Measurements from ENCODE around the gene ARHGAP10.
A peak's percentile ranks its signal among the peaks of the same experiment; 100 is the strongest.
"Not testable (repeated sequence)": the region's sequence is repeated elsewhere in the genome, so short reads cannot be mapped to it uniquely, and the experiment has no call there.

Gene ARHGAP10

GRCh38 chr4:148068065-148068911, 336.4 kb downstream of the ARHGAP10 start:
- no peak for DNase-seq (ENCODE audit: low spot score)

- no peak for DNase-seq (ENCODE audit: low spot score)
These were observed 337.4 kb downstream of the ARHGAP10 start for GRCh38 chr4:148069086-148069894.

DNA sequence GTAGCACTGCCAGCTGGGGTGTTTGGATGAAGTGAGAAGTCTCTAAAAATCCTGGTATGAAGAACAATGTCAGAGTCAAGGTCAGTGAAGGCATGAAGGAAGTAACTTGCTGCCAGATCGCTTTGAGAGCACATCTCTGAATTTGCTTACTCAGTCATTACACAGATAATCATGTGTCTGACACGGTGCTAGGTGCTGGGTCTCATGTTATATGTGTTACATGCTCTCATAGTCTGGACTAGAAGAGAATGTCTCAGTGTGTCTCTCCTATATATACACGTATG, 337.9 kb downstream of the ARHGAP10 start:
- no peak for DNase-seq (ENCODE audit: low spot score)

- no peak for DNase-seq (ENCODE audit: low spot score)
These were observed 339.1 kb downstream of the ARHGAP10 start for GRCh38 chr4:148071009-148071408.

GRCh38 chr4:148072789-148073188, 340.9 kb downstream of the ARHGAP10 start:
- DNase-seq (ENCODE audit: low spot score) = no peak

GRCh38 chr4:148073349-148073748, 341.5 kb downstream of the ARHGAP10 start:
- no peak for DNase-seq (ENCODE audit: low spot score)

GRCh38 chr4:148074462-148074861, 342.6 kb downstream of the ARHGAP10 start:
- no peak for DNase-seq (ENCODE audit: low spot score)

GRCh38 chr4:148075438-148075837, 343.6 kb downstream of the ARHGAP10 start:
- no peak for DNase-seq (ENCODE audit: low spot score)

- no peak for DNase-seq (ENCODE audit: low spot score)
These were observed 345.1 kb downstream of the ARHGAP10 start for GRCh38 chr4:148076964-148077363.

DNA sequence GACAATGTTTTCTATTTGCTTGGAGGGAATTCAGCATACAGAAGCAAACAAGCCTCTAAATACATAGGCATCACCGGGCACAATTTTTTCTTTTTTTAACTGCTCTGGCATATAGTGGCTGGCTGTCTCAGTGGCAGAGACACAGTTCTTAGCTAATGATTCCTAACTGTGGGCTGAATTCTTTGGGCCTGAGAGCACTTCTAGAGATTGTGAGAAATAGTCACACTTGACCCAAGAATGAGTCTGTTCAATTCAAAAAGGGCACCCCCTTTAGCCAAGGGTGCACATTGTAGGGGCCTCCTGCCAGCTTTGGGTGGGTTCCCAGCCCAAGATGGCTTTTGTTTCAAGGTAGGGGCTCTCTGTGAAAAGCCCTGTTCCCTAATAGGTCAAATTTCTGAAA, 345.7 kb downstream of the ARHGAP10 start:
- DNase-seq (ENCODE audit: low spot score) = no peak

- no peak for DNase-seq (ENCODE audit: low spot score)
These were observed 346.2 kb downstream of the ARHGAP10 start for GRCh38 chr4:148078061-148078460.

- DNase-seq (ENCODE audit: low spot score) = no peak
These were observed 348.1 kb downstream of the ARHGAP10 start for GRCh38 chr4:148079961-148080360.

- no peak for DNase-seq (ENCODE audit: low spot score)
These were observed 349.4 kb downstream of the ARHGAP10 start for GRCh38 chr4:148081267-148081666.

GRCh38 chr4:148081745-148082144, 349.9 kb downstream of the ARHGAP10 start:
- DNase-seq (ENCODE audit: low spot score) = no peak

DNA sequence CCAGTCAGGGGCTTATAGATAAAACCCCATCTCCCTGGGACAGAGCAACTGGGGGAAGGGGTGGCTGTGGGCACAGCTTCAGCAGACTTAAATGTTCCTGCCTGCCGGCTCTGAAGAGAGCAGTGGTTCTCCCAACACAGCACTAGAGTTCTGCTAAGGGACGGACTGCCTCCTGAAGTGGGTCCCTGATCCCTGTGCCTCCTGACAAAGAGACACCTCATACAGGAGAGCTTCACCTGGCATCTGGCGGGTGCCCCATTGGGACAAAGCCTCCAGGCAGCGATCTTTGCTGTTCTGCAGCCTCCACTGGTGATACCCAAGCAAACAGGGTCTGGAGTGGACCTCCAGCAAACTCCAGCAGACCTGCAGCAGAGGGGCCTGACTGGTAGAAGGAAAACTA, 351.2 kb downstream of the ARHGAP10 start:
- not testable (repeated sequence) for DNase-seq (ENCODE audit: low spot score)

DNA sequence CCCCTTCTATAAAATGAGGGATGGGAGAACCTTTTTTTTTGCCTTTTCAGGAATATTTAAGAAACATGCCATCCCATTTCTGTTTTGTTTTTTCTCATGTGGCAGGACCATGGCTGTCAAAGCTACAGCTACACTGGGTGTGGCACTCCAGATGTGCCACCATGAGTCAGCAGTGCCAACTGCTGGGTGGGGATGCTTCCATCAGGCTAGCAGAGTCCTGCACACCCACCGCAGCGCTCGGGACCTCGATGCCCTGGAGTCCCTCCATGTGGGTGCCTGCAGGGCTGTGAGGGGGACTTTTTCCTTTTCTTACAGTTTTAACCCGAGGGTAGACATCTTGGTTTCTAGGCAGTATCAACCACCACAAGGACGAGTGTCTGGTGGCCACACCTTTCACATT, 357.7 kb downstream of the ARHGAP10 start:
- no peak for DNase-seq (ENCODE audit: low spot score)

GRCh38 chr4:148090029-148090428, 358.1 kb downstream of the ARHGAP10 start:
- DNase-seq (ENCODE audit: low spot score) = no peak

- DNase-seq (ENCODE audit: low spot score) = no peak
These were observed 358.9 kb downstream of the ARHGAP10 start for GRCh38 chr4:148090503-148091476.

DNA sequence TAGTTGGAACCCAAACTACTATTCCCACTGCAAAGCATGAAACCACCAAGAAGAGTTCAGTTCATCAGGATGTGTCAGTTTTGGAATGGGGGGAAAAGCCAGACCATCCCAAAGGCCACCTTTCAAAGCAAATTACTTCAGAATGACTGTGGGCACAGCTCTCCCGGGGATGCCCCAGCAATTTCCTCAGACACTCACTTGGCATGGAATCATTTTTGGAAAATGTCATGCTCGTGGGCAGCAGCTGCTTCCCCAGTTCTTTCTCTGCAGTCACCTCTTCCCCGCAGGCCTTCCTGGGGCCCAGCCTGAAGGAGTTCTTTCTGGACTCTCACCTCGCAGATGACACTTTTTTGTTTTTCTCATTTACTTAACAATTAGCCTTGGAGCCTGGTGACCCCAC, 360.0 kb downstream of the ARHGAP10 start:
- no peak for DNase-seq (ENCODE audit: low spot score)

- DNase-seq (ENCODE audit: low spot score) = peak; percentile 14
These were observed 360.6 kb downstream of the ARHGAP10 start for GRCh38 chr4:148092316-148093014.

GRCh38 chr4:148093065-148093464, 361.2 kb downstream of the ARHGAP10 start:
- DNase-seq (ENCODE audit: low spot score) = no peak

- no peak for DNase-seq (ENCODE audit: low spot score)
These were observed 362.3 kb downstream of the ARHGAP10 start for GRCh38 chr4:148094149-148094548.
